ENCODE results near the gene ARHGAP9. TPM values are rescaled to one million over a fixed set of nuclear protein-coding genes. Genes with fewer than 3 reads are reported as not detected.

Gene ARHGAP9
- total RNA-seq, 2 experiments from 2014 or later, result 282 to 304 TPM

Small RNA genes lying within 50 kb of the gene (microRNA-seq; reads per million reads assigned to microRNA genes)
- 2.8 reads per million for gene MIR616
- gene MIR6758, result not detected

Other genes starting within 250 kb of the ARHGAP9 start
- 10 to 100 TPM; 10.7 to 11.4 TPM for gene STAC3, start 228.7 kb downstream of the ARHGAP9 start, total RNA-seq
- gene R3HDM2, start 48.8 kb downstream of the ARHGAP9 start, total RNA-seq, result 10 to 100 TPM; 91.5 to 97.1 TPM
- gene INHBC, start 45.1 kb downstream of the ARHGAP9 start, total RNA-seq, result under 1 TPM in 1 of 2 experiments, not detected in 1; 0.14 TPM
- gene INHBE, start 24.6 kb downstream of the ARHGAP9 start, total RNA-seq, result not detected
- gene GLI1, start 20.1 kb downstream of the ARHGAP9 start, total RNA-seq, result under 1 TPM; 0.54 to 0.86 TPM
- 100 to 1,000 TPM; 293 to 306 TPM for gene MARS1, start 8.2 kb upstream of the ARHGAP9 start, total RNA-seq
- gene DDIT3, start 40.6 kb upstream of the ARHGAP9 start, total RNA-seq, result 10 to 100 TPM; 34.4 to 37.2 TPM
- gene MBD6, start 43.0 kb upstream of the ARHGAP9 start, total RNA-seq, result 10 to 100 TPM; 94.2 to 96.7 TPM
- 10 to 100 TPM; 81.0 to 84.4 TPM for gene DCTN2, start 67.3 kb upstream of the ARHGAP9 start, total RNA-seq
- gene KIF5A, start 70.2 kb upstream of the ARHGAP9 start, total RNA-seq, result 1 to 10 TPM; 1.4 to 1.6 TPM
- gene PIP4K2C, start 111.3 kb upstream of the ARHGAP9 start, total RNA-seq, result 10 to 100 TPM; 21.6 to 24.1 TPM
- 10 to 100 TPM; 31.5 to 32.8 TPM for gene DTX3, start 125.0 kb upstream of the ARHGAP9 start, total RNA-seq
- 1 to 10 TPM; 1.3 to 1.4 TPM for gene ARHGEF25, start 131.6 kb upstream of the ARHGAP9 start, total RNA-seq
- gene B4GALNT1, start 153.3 kb upstream of the ARHGAP9 start, total RNA-seq, result under 1 TPM; 0.65 to 0.80 TPM
- 100 to 1,000 TPM; 135 to 140 TPM for gene OS9, start 214.3 kb upstream of the ARHGAP9 start, total RNA-seq